Testis (tissue), 2 donors: Measurements from ENCODE around the gene ACBD6.

Experiments used
- CTCF ChIP-seq, 3 experiments: fragments of 450-650 bp in 2 of 3; fragments of 200-600 bp in 1 of 3; sonication (generic) in 1 of 3; IDR thresholded peaks; one replicate each; pipeline ENCODE4 v1.5.1; 2016 to 2019; ENCODE audit warnings: antibody characterized with exemption in 3 of 3, mild to moderate bottlenecking in 2 of 3, moderate library complexity in 1 of 3
- POLR2A ChIP-seq: fragments of 450-650 bp; IDR thresholded peaks from one replicate; pipeline ENCODE4 v1.6.1; 2017; ENCODE audit warnings: antibody characterized with exemption, mild to moderate bottlenecking, moderate library complexity

- TF ChIP-seq POLR2A (no peak), CTCF (IDR thresholded peaks at IDR 0.05) (no peak)
These were observed 219.3 kb downstream of the ACBD6 start for GRCh38 chr1:180283098-180283497.
